NCI-H1048 (cell line): ENCODE results near the gene RNF17.
"Not testable (repeated sequence)": the region's sequence is repeated elsewhere in the genome, so short reads cannot be mapped to it uniquely, and the experiment has no call there.

ENCODE experiments used
- DNase-seq: peaks from one replicate; lab custom pipeline; 2025; lab: John Stamatoyannopoulos, UW

Gene RNF17, protein sequence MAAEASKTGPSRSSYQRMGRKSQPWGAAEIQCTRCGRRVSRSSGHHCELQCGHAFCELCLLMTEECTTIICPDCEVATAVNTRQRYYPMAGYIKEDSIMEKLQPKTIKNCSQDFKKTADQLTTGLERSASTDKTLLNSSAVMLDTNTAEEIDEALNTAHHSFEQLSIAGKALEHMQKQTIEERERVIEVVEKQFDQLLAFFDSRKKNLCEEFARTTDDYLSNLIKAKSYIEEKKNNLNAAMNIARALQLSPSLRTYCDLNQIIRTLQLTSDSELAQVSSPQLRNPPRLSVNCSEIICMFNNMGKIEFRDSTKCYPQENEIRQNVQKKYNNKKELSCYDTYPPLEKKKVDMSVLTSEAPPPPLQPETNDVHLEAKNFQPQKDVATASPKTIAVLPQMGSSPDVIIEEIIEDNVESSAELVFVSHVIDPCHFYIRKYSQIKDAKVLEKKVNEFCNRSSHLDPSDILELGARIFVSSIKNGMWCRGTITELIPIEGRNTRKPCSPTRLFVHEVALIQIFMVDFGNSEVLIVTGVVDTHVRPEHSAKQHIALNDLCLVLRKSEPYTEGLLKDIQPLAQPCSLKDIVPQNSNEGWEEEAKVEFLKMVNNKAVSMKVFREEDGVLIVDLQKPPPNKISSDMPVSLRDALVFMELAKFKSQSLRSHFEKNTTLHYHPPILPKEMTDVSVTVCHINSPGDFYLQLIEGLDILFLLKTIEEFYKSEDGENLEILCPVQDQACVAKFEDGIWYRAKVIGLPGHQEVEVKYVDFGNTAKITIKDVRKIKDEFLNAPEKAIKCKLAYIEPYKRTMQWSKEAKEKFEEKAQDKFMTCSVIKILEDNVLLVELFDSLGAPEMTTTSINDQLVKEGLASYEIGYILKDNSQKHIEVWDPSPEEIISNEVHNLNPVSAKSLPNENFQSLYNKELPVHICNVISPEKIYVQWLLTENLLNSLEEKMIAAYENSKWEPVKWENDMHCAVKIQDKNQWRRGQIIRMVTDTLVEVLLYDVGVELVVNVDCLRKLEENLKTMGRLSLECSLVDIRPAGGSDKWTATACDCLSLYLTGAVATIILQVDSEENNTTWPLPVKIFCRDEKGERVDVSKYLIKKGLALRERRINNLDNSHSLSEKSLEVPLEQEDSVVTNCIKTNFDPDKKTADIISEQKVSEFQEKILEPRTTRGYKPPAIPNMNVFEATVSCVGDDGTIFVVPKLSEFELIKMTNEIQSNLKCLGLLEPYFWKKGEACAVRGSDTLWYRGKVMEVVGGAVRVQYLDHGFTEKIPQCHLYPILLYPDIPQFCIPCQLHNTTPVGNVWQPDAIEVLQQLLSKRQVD (N-terminal part only)

DNA sequence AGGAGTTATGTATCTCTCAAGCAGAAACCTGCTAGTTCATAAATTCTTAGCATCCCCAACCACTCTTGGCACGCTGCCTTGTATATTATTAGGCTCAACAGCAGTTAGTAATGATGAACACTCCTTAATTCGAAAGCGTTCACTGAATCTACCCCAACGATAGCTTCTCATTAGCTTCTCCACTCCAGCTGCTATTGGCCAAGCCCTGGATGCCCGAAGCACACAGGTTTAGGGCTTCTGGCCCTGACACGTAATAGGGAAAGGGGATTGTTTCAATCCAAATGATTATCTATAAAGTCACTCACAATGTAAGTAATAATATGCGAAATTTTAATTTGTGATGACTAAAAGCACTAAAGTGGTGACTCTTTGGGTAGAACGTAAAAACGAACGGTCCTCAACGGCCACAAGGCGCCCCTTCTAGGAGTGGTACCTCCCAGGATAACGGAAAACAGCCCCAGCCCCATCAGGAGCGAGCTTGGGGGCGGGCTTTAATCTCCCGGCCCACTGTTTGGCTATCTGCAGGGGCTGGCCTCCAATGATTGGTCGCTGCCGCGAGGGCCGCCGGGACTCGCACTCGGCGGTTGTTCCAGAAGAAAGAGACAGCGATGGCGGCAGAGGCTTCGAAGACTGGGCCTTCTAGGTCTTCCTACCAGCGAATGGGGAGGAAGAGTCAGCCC lies at the start of gene RNF17:
RNF17 (plus strand) TSS at position 574 of the 680 bp plus-strand sequence; CDS start at position 609, 35 bp downstream.
- no peak for DNase-seq

DNA sequence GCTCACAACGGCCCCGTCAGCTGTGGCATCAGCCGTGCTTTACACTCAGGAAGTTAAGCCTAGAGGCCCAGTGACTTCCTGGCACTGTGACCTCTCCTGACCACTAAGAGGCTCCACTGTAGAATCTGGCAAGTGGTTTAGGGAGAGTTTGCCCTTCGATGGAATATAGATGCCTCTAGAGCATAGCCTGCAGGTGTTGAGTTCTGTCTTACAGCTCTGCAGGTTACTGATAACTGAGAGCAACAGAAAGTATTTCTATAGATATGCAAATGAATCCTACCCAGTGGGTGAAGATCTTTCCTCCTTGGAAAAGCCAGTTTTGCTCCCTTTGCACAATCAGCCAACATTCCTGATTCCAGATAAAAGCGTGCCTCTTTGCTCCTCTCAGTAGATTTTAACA lies 48.0 kb upstream of the RNF17 start:
- DNase-seq: no peak

DNA sequence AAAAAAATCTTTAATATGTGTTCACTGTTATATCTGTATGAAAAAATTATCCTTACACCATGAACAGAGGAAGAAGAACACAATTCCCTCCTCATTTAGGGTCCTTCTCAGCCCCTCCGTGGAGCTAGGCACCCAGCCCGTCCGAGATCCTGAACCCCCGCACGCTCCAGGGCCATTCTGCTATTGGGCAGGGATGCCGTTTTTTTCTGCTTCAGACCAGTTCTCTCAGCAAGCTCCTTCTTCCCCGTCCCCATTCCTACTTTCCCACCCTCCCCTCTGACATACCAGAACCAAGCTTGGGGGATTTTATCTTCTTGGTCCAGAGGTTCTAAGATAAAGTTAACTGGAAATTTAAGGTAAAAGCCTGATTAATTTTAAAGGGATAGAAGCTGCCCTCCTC lies 47.5 kb upstream of the RNF17 start:
- DNase-seq: no peak

DNA sequence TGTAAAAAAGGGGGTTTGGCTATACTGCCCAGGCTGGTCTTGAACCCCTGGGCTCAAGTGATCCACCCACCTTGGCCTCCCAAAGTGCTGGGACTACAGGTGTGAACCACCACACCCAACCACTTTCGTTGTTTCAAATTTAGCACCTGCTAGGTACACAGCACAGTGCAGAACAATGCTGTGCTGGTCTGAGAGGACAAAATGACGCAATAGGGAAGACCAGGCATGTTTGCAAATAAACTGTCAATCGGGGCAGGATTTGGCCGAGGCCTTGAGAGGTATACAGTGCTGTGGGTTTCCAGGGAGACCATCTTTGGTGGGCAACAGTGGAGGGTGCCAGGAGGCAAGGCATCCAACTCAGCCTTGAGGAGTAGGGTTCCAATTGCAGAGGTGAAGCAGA lies 46.8 kb upstream of the RNF17 start:
- no peak for DNase-seq

DNA sequence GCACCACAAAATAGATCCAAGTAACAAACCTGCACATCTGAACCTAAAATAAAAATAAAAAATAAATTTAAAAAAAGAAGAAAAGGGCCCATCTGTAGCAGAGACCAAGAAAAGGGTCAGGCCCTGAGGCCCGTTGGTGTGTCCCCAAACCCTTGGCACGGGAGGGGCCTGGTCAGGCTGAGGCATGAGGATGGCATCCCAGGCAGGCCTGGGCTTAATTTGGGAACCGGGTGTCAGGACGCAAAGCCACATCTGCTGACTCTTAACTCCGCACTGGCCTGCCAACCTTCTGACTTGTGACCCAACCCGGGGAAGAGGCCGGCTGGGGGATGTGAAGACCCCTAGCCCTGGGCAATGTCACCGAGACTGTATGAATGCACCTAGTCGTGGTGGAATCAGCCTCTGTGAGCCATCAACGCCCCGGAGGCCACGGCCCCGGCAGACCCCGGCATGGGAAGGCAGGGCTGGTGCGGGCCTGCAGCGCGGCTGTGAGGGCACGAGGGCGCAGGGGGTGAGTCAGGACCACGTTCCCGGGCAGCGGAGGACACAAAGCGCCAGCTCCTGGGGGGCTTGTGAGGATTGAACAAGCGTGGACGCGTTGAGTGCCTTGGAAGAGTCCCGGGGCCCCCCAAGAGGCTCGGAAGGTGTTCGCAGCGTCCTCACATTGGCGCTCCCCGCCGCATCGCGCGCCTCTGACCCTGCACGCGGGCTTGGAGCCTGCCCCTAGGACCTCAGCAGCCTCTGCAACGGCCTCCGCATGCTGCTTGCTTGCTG lies 45.6 kb upstream of the RNF17 start:
- no peak for DNase-seq

DNA sequence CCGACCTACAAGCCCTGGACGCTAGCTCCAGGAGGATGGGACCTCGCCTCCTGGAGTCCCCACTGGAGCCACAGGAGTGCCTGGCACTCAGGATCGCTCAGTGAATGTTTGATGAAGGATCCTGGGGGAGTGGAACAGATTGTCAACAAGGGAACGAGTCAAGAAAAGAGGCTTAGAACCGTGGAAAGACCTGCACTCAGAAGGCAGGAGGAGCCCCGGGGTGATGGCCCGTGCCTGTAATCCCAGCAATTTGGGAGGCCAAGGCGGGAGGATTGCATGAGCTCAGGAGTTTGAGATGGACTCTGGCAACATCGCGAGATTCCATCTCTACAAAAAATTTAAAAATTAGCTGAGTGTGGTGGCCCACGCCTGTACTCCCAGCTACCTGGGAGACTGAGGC lies 44.8 kb upstream of the RNF17 start:
- no peak for DNase-seq

DNA sequence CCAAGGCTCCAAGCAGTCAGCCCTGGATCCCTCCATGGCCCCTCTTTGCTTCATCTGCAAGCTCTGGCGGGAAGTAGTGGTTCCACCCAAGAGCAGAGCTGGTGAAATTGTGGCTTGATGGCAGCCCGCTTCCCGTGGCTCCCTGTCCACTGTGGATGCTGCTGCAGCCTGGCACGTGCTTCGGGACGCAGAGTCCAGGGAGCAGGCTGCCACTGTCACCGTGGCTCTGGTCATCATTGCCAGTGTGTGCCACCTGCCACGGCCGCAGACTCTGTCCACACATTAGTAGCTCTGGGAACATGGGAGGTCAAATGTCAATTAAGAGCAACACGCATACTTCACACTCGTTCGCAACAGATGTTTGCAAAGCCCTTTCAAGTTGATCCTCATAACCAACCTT lies 40.8 kb upstream of the RNF17 start:
- no peak for DNase-seq

DNA sequence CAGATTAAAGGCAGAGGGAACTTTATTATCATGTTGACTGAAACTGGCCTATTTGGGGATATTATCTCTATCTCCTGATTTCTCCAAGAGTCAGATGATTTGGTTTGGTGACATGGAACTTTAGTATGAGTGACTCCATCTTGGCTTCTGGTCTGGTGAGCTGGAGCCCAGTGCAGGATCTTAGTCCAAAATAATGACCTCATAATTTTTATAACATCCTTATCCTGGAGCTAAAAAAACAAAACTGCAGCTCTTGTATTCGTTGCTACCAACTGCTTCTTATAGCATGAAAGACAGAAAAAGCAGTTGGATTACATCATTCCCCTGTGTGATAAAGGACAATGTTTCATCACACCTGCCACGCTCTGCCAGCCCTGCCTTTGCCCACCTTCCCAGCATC lies 39.3 kb upstream of the RNF17 start:
- no peak for DNase-seq

DNA sequence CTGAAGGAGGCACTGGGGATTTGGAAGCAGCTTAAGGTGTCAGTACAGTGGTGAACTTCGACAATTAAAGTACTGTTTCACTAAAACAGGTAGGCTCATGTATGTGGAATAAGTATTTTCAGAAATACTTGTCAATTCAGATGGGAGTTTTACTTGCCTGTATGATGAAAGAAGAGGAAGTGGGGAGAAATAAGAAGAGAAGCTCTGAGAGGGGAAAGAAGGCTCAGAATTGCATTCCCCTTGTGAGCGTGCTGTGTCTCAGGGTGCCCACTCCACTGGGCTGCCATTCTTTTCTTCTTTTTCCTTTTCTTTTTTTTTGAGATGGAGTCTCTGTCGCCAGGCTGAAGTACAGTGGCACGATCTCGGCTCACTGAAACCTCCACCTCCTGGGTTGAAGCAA lies 38.6 kb upstream of the RNF17 start:
- no peak for DNase-seq

DNA sequence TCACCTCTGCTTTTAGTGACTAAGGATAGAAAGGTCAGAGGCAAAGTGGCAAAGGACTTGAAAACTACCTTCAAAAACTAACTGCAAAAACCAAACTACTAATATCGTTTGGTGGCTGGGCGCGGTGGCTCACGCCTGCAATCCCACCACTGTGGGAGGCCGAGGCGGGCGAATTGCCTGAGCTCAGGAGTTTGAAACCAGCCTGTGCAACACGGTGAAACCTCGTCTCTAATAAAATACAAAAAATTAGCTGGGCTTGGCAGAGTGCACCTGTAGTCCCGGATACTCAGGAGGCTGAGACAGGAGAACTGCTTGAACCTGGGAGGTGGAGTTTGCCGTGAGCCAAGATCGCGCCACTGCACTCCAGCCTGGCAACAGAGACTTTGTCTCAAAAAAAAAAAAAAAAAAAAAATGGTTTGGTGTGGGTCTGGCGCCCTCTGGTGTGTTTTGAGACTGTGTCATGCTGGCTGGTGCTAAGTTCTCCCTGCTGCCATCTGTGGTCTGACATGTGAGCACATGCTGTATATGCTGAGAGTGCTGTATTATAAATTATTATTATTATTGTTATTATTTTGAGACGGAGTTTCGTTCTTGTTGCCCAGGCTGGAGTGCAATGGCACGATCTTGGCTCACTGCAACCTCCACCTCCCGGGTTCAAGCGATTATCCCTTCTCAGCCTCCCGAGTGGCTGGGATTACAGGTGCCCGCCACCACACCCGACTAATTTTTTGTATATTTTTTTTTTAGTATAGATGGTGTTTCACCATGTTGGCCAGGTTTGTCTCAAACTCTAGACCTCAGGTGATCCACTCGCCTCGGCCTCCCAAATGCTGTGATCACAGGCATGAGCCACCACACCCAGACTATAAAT lies 36.0 kb upstream of the RNF17 start:
- DNase-seq: peak; percentile 5

DNA sequence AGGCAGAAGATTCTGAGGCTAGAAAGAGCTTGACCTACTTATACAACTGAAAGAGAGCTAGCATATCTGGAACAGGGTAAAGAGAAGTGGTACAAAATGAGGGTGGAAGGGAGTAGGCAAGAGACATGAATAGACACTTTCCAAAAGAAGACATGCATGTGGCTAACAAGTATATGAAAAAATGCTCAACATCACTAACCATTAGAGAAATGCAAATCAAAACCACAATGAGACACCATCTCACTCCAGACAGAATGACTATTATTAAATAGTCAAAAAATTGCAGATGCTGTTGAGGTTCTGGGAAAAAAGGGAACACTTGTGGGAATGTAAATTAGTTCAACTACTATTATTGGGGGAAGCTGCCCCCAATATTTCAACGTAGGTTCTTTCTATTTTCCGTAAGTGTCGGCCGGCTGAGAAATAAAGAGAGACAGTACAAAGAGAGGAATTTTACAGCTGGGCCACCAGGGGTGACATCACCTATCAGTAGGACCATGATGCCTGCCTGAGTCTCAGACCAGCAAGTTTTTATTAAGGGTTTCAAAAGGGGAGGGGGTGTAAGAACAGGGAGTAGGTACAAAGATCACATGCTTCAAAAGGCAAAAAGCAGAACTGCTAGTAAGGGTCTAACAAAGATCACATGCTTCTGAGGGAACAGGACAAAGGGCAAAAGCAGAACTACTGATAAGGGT lies 32.9 kb upstream of the RNF17 start:
- not testable (repeated sequence) for DNase-seq

DNA sequence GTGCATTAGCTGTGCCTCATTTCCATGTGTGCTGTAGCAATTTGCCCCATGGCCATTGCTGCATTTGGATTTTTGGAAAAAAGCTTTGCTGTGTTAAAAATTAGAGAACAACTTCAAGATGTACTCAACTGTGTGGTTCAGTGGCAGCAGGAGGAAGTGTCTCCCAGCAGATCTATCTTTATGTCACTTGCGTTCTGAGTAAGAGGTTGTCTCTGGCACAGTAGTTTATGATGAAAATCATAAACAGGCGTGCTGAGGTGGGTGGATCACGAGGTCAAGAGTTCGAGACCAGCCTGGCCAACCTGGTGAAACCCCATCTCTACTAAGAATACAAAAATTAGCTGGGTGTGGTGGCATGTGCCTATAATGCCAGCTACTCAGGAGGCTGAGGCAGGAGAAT lies 29.0 kb upstream of the RNF17 start:
- no peak for DNase-seq

DNA sequence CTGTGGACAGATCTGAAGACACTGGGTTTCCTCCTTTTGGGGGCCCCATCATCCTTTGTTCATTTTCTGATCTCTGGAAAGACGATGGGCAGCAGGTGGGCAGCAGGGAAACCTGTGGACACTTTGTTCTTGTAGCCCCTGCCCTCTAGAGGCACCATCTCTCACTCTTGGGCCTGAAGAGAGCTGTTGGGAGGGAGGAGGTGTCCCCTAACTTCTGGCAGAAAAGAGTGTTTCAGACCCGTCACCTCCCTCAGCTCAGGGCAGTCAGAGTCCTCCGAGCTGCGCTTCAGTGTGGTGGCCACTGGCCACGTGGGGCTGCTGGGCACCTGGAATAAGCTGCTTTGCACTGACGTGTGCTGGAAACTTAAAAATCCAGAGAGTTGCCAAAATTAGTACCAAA lies 26.9 kb upstream of the RNF17 start:
- no peak for DNase-seq

DNA sequence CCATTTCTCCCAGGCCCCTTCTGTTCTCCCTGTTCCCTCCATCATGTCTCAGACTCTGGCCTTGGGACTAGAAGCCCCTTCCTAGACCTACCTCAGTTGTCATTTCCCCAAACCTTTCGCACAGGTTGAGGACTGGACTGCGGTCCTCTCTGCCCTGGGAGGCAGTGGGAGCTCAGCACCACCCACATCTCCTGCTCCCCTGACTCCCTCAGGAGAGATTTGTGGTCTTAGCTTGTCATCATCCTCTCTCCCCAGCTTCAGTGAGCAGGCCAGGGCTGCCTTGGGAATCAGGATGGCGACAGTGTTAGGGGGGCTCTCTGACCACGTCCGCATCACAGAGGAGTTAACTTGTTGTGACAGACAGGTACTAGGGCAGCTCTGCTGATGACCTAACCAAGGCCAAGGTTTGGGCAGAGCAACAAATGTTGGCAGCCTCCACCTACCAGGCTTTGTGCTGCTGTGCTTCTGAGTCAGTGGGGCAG lies 25.6 kb upstream of the RNF17 start:
- no peak for DNase-seq

DNA sequence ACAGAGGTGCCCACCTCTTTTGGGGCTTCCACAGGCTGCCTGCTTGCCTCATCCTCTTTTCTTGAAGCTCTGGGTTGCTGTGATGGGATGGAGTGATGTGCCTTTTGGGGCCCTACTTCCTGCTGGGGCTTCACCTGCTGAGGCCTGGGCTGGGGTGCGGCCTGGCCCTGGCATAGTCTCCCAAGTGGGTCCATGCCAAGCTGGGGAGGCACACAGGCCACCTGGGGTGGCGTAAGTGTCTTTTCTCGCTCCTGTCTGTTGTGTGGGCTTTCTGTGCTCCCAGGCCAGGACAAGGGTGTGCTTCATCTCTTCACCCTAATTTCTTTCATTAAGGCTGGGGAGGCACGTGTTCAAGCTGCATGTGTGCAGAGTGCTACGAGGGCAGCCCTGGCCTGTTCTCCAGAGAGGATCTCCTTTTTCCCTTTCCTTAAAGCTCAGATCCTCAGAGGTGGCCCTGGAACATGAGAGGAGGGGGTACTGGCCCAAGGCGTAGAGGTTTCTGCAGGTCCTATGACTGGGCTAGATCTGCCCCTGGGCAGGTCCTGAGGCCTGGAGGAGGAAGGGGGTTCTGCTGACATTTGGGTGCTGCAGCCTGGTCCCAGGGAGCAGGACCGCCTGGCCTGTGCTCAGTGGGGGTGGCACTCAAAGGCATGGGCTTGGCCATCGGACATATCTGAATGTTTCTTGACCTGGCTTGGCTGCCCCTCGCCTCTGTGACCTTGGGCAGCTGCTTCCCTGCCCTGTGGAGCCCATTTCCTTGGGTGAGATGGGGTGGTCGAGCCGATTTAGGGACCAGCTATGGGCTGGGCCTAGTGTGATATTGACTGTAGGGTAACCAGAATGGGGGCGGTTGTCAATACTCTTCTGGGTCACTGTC lies 23.7 kb upstream of the RNF17 start:
- DNase-seq: no peak

DNA sequence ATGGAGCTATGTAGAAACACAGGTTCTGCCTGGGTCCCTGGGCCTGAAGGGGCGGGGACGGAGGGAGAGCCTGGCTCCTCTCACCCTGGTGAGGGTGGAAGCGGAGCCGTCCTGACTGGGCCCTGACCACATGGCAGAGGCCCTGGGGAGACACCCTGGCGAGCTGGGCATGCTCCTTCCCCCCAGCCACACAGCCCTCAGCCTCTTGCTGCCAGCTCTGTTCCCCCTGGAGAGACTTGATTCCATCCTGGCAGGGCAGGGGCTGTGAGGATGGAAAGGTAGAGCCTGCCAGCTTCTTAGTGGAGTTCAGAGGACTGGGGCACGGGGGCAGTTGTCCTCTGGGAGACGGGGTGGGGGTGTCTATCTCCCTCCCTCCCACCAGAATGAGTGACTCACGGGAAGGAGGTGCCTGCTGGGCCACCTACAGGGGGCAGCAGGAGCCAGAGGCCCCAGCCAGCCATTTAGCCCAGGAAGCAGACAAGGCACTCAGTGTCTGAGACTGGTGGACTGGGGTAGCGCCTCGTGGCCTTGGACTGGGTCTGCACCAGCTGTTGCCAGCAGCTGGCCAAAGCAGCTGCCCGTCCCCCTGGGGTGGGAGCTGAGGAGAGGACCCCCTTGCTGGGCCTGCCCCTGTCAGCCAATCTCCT lies 22.8 kb upstream of the RNF17 start:
- no peak for DNase-seq

DNA sequence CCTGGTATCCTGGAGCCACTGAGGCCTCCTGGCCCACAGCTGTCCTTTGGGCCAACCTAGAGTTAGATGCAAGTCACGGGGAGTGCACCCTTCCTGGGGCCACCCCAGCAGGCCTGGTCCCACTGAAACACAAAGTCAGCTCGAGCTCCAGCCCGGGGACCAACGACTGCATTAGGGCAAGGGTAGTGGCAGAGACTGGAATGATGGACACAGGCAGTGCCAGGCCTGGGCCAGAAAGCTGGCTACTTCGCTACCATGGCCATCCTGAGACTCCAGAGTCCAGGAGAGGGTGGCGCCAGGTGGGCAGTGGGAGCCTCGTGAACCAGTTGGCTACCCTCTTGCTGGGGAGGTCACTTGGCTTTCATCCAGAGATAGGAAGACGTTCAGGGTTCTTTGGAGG lies 22.2 kb upstream of the RNF17 start:
- DNase-seq: no peak

DNA sequence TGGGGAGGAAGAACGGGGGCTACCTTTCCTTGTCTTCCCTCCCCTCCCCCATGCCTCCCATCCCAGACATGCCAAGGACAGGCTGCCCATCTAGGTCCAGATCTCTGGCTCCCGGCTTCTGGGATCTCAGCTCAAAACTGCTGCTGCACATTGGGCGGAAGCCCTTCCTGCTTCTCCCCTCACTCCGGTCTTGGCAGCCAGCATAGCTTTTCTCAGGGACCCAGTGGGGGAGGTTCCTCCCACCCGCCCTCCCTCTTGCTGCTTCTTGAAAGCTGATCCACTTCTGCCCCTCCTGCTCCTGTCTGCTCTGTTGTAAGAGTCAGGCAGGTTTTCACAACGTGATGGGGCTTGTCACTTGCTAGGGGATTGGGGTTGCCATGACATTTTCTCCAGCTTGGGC lies 21.7 kb upstream of the RNF17 start:
- DNase-seq: no peak
